8988T (cell line): ENCODE measurements around the gene CRELD2.

Experiments used
- DNase-seq: peaks from one replicate; pipeline ENCODE4 v3.0.0; 2011

CRELD2 gene

GRCh38 chr22:49948116-49948957, 29.9 kb downstream of the CRELD2 start:
- no peak for DNase-seq

- no peak for DNase-seq
These were observed 30.8 kb downstream of the CRELD2 start for GRCh38 chr22:49948958-49949913.

- no peak for DNase-seq
These were observed 31.5 kb downstream of the CRELD2 start for GRCh38 chr22:49949914-49950292.

GRCh38 chr22:49950396-49950994, 32.1 kb downstream of the CRELD2 start:
- no peak for DNase-seq

GRCh38 chr22:49951000-49951677, 32.7 kb downstream of the CRELD2 start:
- no peak for DNase-seq

- DNase-seq: no peak
These were observed 33.2 kb downstream of the CRELD2 start for GRCh38 chr22:49951678-49951985.

- DNase-seq: peak; percentile 94
These were observed 33.8 kb downstream of the CRELD2 start for GRCh38 chr22:49951986-49952896.

- no peak for DNase-seq
These were observed 34.7 kb downstream of the CRELD2 start for GRCh38 chr22:49953027-49953679.

GRCh38 chr22:49953680-49954344, 35.4 kb downstream of the CRELD2 start:
- DNase-seq: no peak

- DNase-seq: no peak
These were observed 35.9 kb downstream of the CRELD2 start for GRCh38 chr22:49954354-49954753.

- no peak for DNase-seq
These were observed 36.7 kb downstream of the CRELD2 start for GRCh38 chr22:49954991-49955580.

GRCh38 chr22:49955581-49956417, 37.4 kb downstream of the CRELD2 start:
- DNase-seq: no peak

- DNase-seq: no peak
These were observed 38.0 kb downstream of the CRELD2 start for GRCh38 chr22:49956418-49956770.

GRCh38 chr22:49956914-49957825, 38.7 kb downstream of the CRELD2 start:
- DNase-seq: no peak

- DNase-seq: no peak
These were observed 39.5 kb downstream of the CRELD2 start for GRCh38 chr22:49957826-49958365.

- no peak for DNase-seq
These were observed 40.0 kb downstream of the CRELD2 start for GRCh38 chr22:49958366-49958921.

GRCh38 chr22:49958931-49959781, 40.7 kb downstream of the CRELD2 start:
- DNase-seq: no peak
